ENCODE data around the gene RBMS3. TPM values are rescaled to one million over a fixed set of nuclear protein-coding genes. Genes with fewer than 3 reads are reported as not detected.

Gene RBMS3
- total RNA-seq, 1 experiment from 2014 or later: 0.42 TPM

- no peak for TF ChIP-seq EZH2phosphoT487 (IDR thresholded peaks at IDR 0.05; ENCODE audit: borderline replicate concordance)
- no peak for TF ChIP-seq ZFX (IDR thresholded peaks at IDR 0.05)
- no peak for TF ChIP-seq RAD21 (IDR thresholded peaks at IDR 0.05; ENCODE audit: low read depth)
- TF ChIP-seq EGR1 (IDR thresholded peaks at IDR 0.05; ENCODE audit: low read depth): no peak
- TF ChIP-seq SP1 (IDR thresholded peaks at IDR 0.05; ENCODE audit: low read depth): no peak
- no peak for TF ChIP-seq MAX (IDR thresholded peaks at IDR 0.05)
These were observed 696.5 kb downstream of the RBMS3 start (continued) for GRCh38 chr3:29977360-29977759.

GRCh38 chr3:29978036-29978435 lies 697.2 kb downstream of the RBMS3 start:
- TF ChIP-seq EZH2phosphoT487 (IDR thresholded peaks at IDR 0.05; ENCODE audit: borderline replicate concordance) (no peak), CBX3 (IDR thresholded peaks at IDR 0.05; ENCODE audit: low read depth) (no peak), ATF3 (IDR thresholded peaks at IDR 0.05) (no peak), MAX (IDR thresholded peaks at IDR 0.05) (no peak), FOSL1 (IDR thresholded peaks at IDR 0.05; ENCODE audit: low read depth) (no peak), CEBPB (IDR thresholded peaks at IDR 0.05; ENCODE audit: low read depth) (no peak), JUND (IDR thresholded peaks at IDR 0.05) (no peak), ELF1 (IDR thresholded peaks at IDR 0.05; ENCODE audit: borderline replicate concordance, low read depth) (no peak), ZNF274 (IDR thresholded peaks at IDR 0.05; ENCODE audit: low read depth, low read length) (no peak), SP1 (IDR thresholded peaks at IDR 0.05; ENCODE audit: low read depth) (no peak), SRF (IDR thresholded peaks at IDR 0.05; ENCODE audit: low read depth) (no peak), RAD21 (IDR thresholded peaks at IDR 0.05; ENCODE audit: low read depth) (no peak), CTCF (IDR thresholded peaks at IDR 0.05 in 2 of 3, conservative IDR thresholded peaks at IDR 0.05 in 1 of 3; ENCODE audit: borderline replicate concordance in 1 of 3, insufficient read depth in 1 of 3, low read depth in 2 of 3, low read length in 2 of 3) (no peak), YY1 (IDR thresholded peaks at IDR 0.05; ENCODE audit: extremely low read depth, insufficient replicate concordance, low read depth, low read length) (no peak), EZH2 (IDR thresholded peaks at IDR 0.05) (no peak), POLR2AphosphoS5 (IDR thresholded peaks at IDR 0.05; ENCODE audit: low read depth, low read length) (no peak), REST (IDR thresholded peaks at IDR 0.05; ENCODE audit: low read depth) (no peak), ZFX (IDR thresholded peaks at IDR 0.05) (no peak)
- CTCF ChIA-PET: no interaction called here
- Histone ChIP-seq H3K9me2 (ENCODE audit: insufficient read depth) (no peaks in the 10 kb centered on the region), H3K27me3 (ENCODE audit: insufficient read depth, low read length) (no peaks in the 10 kb centered on the region), H4K20me1 (ENCODE audit: insufficient read depth) (no peaks in the 10 kb centered on the region), H3K4me1 (ENCODE audit: control insufficient read depth in 1 of 2, insufficient read depth in 2 of 2, low read length in 2 of 2) (no peaks in the 10 kb centered on the region), H3K36me3 (ENCODE audit: control insufficient read depth in 1 of 2, insufficient read depth in 2 of 2, low read length in 2 of 2) (no peaks in the 10 kb centered on the region), H3K79me2 (ENCODE audit: insufficient read depth, low read length) (no peaks in the 10 kb centered on the region), H3K4me3 (replicated peaks in 1 of 2; ENCODE audit: low read depth in 1 of 2, low read length in 2 of 2) (no peak overlapping the region), H3K4me2 (ENCODE audit: low read length) (no peak overlapping the region), H3K9ac (ENCODE audit: low read length) (no peak overlapping the region), H2AFZ (ENCODE audit: low read depth, low read length, poor library complexity, severe bottlenecking) (no peak overlapping the region), H3K27ac (ENCODE audit: low read depth, low read length) (no peak overlapping the region), H3K9me3 (ENCODE audit: control insufficient read depth in 1 of 2, insufficient read depth in 1 of 2, low read depth in 1 of 2, low read length in 2 of 2) (no peaks in the 10 kb centered on the region)
- POLR2A ChIA-PET: no interaction called here
- ATAC-seq: no peak
- no peak for DNase-seq (ENCODE audit: low read depth, low spot score)
- RAD21 ChIA-PET (ENCODE audit: low non-redundant PET in 1 of 2, low total read pairs in 2 of 2, uncharacterized antibody in 2 of 2, unreplicated experiment in 2 of 2): no interaction called here
- no TSS peak for BruUV-seq (replicated peaks)
- intact Hi-C loops (cut with micrococcal nuclease): no loop called here

All from HCT116 (cell line).